SU-DHL-6 (cell line): ENCODE data around the gene EMC10.
A peak's percentile ranks its signal among the peaks of the same experiment; 100 is the strongest.

Source experiments
- H2AFZ ChIP-seq: fragments of 200-600 bp; sonication (generic); 2 replicates; pipeline ENCODE4 v1.6.1; 2014; ENCODE audit warnings: low read depth, mild to moderate bottlenecking, moderate library complexity, mixed read lengths, antibody characterized with exemption, low read length; ENCODE audit not compliant: severe bottlenecking
- H3F3A ChIP-seq: fragments of 200-600 bp; shearing (Covaris generic); 2 replicates; pipeline ENCODE4 v1.6.0; 2016; ENCODE audit warnings: antibody characterized with exemption, mild to moderate bottlenecking; ENCODE audit not compliant: insufficient read depth
- H3K27ac ChIP-seq: fragments of 200-600 bp; sonication (generic); 2 replicates; pipeline ENCODE4 v1.5.1; 2016; ENCODE audit warnings: low read depth, mild to moderate bottlenecking, low read length, moderate library complexity, mixed read lengths
- H3K27me3 ChIP-seq: fragments of 200-600 bp; sonication (generic), shearing (Covaris generic); 2 replicates; pipeline ENCODE4 v1.6.0; 2014; ENCODE audit warnings: mild to moderate bottlenecking, low read length
- H3K36me3 ChIP-seq: fragments of 200-600 bp; sonication (generic); 2 replicates; pipeline ENCODE4 v1.6.1; 2014; ENCODE audit warnings: mild to moderate bottlenecking, low read length, mixed read lengths
- H3K4me2 ChIP-seq: fragments of 300-600, 200-600 bp; shearing (Covaris generic), sonication (generic); 2 replicates; pipeline ENCODE4 v1.6.0; 2014; ENCODE audit warnings: low read length, low read depth, mild to moderate bottlenecking; ENCODE audit not compliant: poor library complexity, severe bottlenecking
- H3K4me3 ChIP-seq: fragments of 200-600 bp; sonication (generic); 2 replicates; pipeline ENCODE4 v1.5.1; 2014; ENCODE audit warnings: antibody characterized with exemption, low read length, mild to moderate bottlenecking, mixed read lengths; ENCODE audit not compliant: insufficient read depth, poor library complexity, severe bottlenecking
- H3K79me2 ChIP-seq: fragments of 200-600 bp; sonication (generic); 2 replicates; pipeline ENCODE4 v1.6.1; 2014; ENCODE audit warnings: mild to moderate bottlenecking, low read length, moderate library complexity; ENCODE audit not compliant: insufficient read depth
- H3K9ac ChIP-seq: fragments of 200-600 bp; sonication (generic); 2 replicates; pipeline ENCODE4 v1.7.0; 2014; ENCODE audit warnings: mild to moderate bottlenecking, low read length
- H3K9me2 ChIP-seq: fragments of 200-600 bp; sonication (generic); replicated peaks from 2 replicates; pipeline ENCODE4 v1.6.1; 2014; ENCODE audit warnings: low read length; ENCODE audit not compliant: insufficient read depth
- H3K9me3 ChIP-seq: fragments of 200-600 bp; sonication (generic); 2 replicates; pipeline ENCODE4 v1.6.1; 2014; ENCODE audit warnings: low read length, mixed read lengths; ENCODE audit not compliant: insufficient read depth
- H4K20me1 ChIP-seq: fragments of 200-600 bp; sonication (generic); 2 replicates; pipeline ENCODE4 v1.6.1; 2014; ENCODE audit warnings: low read depth, mild to moderate bottlenecking, antibody characterized with exemption, low read length, moderate library complexity, mixed read lengths
- CTCF ChIP-seq: fragments of 200-600 bp; sonication (generic); IDR thresholded peaks from one replicate; pipeline ENCODE4 v1.5.1; 2017; ENCODE audit warnings: antibody characterized with exemption, mild to moderate bottlenecking, low read length, moderate library complexity; ENCODE audit not compliant: insufficient read depth, poor library complexity, severe bottlenecking
- EZH2phosphoT487 ChIP-seq: fragments of 200-600 bp; sonication (generic), shearing (Covaris generic); conservative IDR thresholded peaks from 2 replicates; pipeline ENCODE4 v1.6.1; 2018; ENCODE audit warnings: mild to moderate bottlenecking, antibody characterized with exemption, low read length, moderate library complexity, mixed read lengths

The EMC10 gene

GRCh38 chr19:50458396-50459066, 17.8 kb upstream of the EMC10 start:
- Histone ChIP-seq H3K4me3 (no peak overlapping the region), H3K27ac (no peak overlapping the region), H3K9me2 (no peaks in the 10 kb centered on the region), H3K36me3 (no peaks in the 10 kb centered on the region), H3K9me3 (no peaks in the 10 kb centered on the region), H4K20me1 (no peaks in the 10 kb centered on the region), H3K27me3 (no peaks in the 10 kb centered on the region), H3F3A (peaks cover 5% of the 10 kb centered on the region), H3K79me2 (no peaks in the 10 kb centered on the region), H2AFZ (no peak overlapping the region), H3K9ac (no peak overlapping the region), H3K4me2 (no peak overlapping the region)
- TF ChIP-seq CTCF: no peak
- no peak for TF ChIP-seq EZH2phosphoT487

- no peak overlapping the region for H3K4me3 ChIP-seq
- H3K9me3 ChIP-seq: no peaks in the 10 kb centered on the region
- H3K27me3 ChIP-seq: no peaks in the 10 kb centered on the region
- no peak for TF ChIP-seq CTCF
- no peak for TF ChIP-seq EZH2phosphoT487
- H3K9me2 ChIP-seq: no peaks in the 10 kb centered on the region
- H3K79me2 ChIP-seq: no peaks in the 10 kb centered on the region
- H4K20me1 ChIP-seq: no peaks in the 10 kb centered on the region
- H2AFZ ChIP-seq: no peak overlapping the region
- no peak overlapping the region for H3K9ac ChIP-seq
- no peak overlapping the region for H3K4me2 ChIP-seq
- no peaks in the 10 kb centered on the region for H3K36me3 ChIP-seq
- H3F3A ChIP-seq: peaks cover 5% of the 10 kb centered on the region
- H3K27ac ChIP-seq: no peak overlapping the region
These were observed 17.2 kb upstream of the EMC10 start for GRCh38 chr19:50459067-50459456.

- H3K4me2 ChIP-seq: peak overlapping the region; percentile 41
These were observed 16.7 kb upstream of the EMC10 start for GRCh38 chr19:50459638-50460037.

More at GRCh38 chr19:50459638-50460037, 16.7 kb upstream of the EMC10 start:
- Histone ChIP-seq H3K27me3 (no peaks in the 10 kb centered on the region), H3K9ac (peak overlapping the region; percentile 26; the same call in 1 of the 2 replicates), H3K9me3 (no peaks in the 10 kb centered on the region), H3K36me3 (no peaks in the 10 kb centered on the region), H2AFZ (peak overlapping the region; percentile 15), H3K4me3 (no peak overlapping the region), H3F3A (peaks cover 5% of the 10 kb centered on the region), H3K27ac (peak overlapping the region; percentile 73), H4K20me1 (no peaks in the 10 kb centered on the region), H3K79me2 (no peaks in the 10 kb centered on the region), H3K9me2 (no peaks in the 10 kb centered on the region)
- TF ChIP-seq CTCF: no peak
- no peak for TF ChIP-seq EZH2phosphoT487
